Measurements from ENCODE around the gene ZNF526.

DNA sequence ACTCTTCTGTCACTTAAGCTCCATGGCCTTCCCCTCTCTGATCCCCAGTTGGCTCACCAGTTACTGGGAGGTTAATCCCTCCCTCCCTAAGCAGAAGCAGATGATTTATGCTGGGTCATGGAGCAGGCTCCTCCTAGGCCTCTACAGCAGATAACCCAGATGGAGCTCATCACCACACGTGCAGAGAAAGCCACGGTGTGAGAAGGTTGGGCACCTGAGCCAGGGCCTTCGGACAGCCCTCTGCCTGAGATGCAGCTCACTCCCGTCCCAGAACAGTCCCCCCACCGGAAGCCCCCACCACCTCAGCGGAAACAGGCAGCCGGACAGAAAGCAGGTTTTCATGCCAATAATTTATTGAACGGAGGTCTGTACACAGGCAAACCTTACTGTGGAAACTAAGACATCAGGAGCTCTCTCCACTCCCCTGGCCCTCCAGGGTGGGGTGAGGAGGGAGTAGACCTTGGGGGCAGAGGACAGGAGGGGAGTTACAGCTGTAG is 9.8 kb downstream of the ZNF526 start:
- TF ChIP-seq, protein P1, sequence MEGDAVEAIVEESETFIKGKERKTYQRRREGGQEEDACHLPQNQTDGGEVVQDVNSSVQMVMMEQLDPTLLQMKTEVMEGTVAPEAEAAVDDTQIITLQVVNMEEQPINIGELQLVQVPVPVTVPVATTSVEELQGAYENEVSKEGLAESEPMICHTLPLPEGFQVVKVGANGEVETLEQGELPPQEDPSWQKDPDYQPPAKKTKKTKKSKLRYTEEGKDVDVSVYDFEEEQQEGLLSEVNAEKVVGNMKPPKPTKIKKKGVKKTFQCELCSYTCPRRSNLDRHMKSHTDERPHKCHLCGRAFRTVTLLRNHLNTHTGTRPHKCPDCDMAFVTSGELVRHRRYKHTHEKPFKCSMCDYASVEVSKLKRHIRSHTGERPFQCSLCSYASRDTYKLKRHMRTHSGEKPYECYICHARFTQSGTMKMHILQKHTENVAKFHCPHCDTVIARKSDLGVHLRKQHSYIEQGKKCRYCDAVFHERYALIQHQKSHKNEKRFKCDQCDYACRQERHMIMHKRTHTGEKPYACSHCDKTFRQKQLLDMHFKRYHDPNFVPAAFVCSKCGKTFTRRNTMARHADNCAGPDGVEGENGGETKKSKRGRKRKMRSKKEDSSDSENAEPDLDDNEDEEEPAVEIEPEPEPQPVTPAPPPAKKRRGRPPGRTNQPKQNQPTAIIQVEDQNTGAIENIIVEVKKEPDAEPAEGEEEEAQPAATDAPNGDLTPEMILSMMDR (IDR thresholded peaks at IDR 0.05; ENCODE audit: poor library complexity), result no peak
- TF ChIP-seq EZH2phosphoT487 (IDR thresholded peaks at IDR 0.05; ENCODE audit: low read depth, severe bottlenecking, unreplicated experiment) (no peak), EZH2 (IDR thresholded peaks at IDR 0.05; ENCODE audit: borderline replicate concordance) (no peak)

Measured in hepatocyte (in vitro differentiated cells).